Small intestine (tissue), 16 donors: ENCODE measurements around the gene KIAA1958. TPM values are rescaled to one million over a fixed set of nuclear protein-coding genes. Genes with fewer than 3 reads are reported as not detected.

ENCODE experiments used
- DNase-seq, 2 donors: peaks; one replicate each; pipeline versions ENCODE4 v3.0.0 to v3.0.0-alpha.2; 2013
- FAIRE-seq: peaks from 2 replicates; lab custom pipeline; 2012; peaks lifted over from hg19 to GRCh38; lab: Jason Lieb, UNC
- H3K27ac ChIP-seq, 3 donors: one replicate each; pipeline ENCODE4 v1.5.1; 2013; ENCODE audit warnings: low read length in 2 of 3, mild to moderate bottlenecking in 2 of 3, control low read depth in 1 of 3, inconsistent platforms in 1 of 3, low read depth in 1 of 3, moderate library complexity in 1 of 3
- H3K27me3 ChIP-seq, 3 donors: one replicate each; pipeline ENCODE4 v1.6.1; 2013; ENCODE audit warnings: low read length in 3 of 3, inconsistent platforms in 1 of 3; ENCODE audit not compliant: control insufficient read depth in 3 of 3, insufficient read depth in 3 of 3
- H3K36me3 ChIP-seq, 3 donors: one replicate each; pipeline ENCODE4 v1.6.1; 2013; ENCODE audit warnings: low read length in 3 of 3, inconsistent platforms in 1 of 3, low read depth in 1 of 3, mild to moderate bottlenecking in 1 of 3, moderate library complexity in 1 of 3; ENCODE audit not compliant: control insufficient read depth in 3 of 3, insufficient read depth in 2 of 3
- H3K4me1 ChIP-seq, 3 donors: one replicate each; pipeline ENCODE4 v1.6.1; 2013; ENCODE audit warnings: low read length in 2 of 3, inconsistent platforms in 1 of 3, low read depth in 1 of 3, mild to moderate bottlenecking in 1 of 3, moderate library complexity in 1 of 3; ENCODE audit not compliant: control insufficient read depth in 3 of 3, insufficient read depth in 2 of 3
- H3K4me3 ChIP-seq, 3 donors: one replicate each; pipeline ENCODE4 v1.5.1; 2013; ENCODE audit warnings: low read length in 3 of 3, control low read depth in 1 of 3, inconsistent platforms in 1 of 3, low read depth in 1 of 3, mild to moderate bottlenecking in 1 of 3, moderate library complexity in 1 of 3
- H3K9me3 ChIP-seq, 2 donors: one replicate each; pipeline ENCODE4 v1.6.1; 2013; ENCODE audit warnings: low read depth in 1 of 2, low read length in 1 of 2; ENCODE audit not compliant: control insufficient read depth in 2 of 2, insufficient read depth in 1 of 2
- whole genome bisulfite sequencing, 3 donors: extraction: QIAGEN DNeasy Blood & Tissue Kit; methylation state at CpG; one replicate each; pipeline ENCODE4 v1.1.7; 2013; 5-methylcytosine and 5-hydroxymethylcytosine counted together
- long read RNA-seq, 10 donors: transcript quantifications; one replicate each; lab custom pipeline, GENCODE V29; 2026
- polyA plus RNA-seq, 4 donors: library from polyadenylated mRNA; stranded (reverse) in 3 of 4; unstranded in 1 of 4; fragments of 200-250 nt in 3 of 4; fragments of 120-200 nt in 1 of 4; gene quantifications; one replicate each; pipeline versions ENCODE4 v1.2.1 to v1.2.3, GENCODE V29; 2013
- donor health status: healthy with polysubstance abuse.
- donor health status: control.
- donor health status: control.
- donor health status: Bipolar disorder and iron deficiency.
- donor health status: healthy.

The KIAA1958 gene, protein sequence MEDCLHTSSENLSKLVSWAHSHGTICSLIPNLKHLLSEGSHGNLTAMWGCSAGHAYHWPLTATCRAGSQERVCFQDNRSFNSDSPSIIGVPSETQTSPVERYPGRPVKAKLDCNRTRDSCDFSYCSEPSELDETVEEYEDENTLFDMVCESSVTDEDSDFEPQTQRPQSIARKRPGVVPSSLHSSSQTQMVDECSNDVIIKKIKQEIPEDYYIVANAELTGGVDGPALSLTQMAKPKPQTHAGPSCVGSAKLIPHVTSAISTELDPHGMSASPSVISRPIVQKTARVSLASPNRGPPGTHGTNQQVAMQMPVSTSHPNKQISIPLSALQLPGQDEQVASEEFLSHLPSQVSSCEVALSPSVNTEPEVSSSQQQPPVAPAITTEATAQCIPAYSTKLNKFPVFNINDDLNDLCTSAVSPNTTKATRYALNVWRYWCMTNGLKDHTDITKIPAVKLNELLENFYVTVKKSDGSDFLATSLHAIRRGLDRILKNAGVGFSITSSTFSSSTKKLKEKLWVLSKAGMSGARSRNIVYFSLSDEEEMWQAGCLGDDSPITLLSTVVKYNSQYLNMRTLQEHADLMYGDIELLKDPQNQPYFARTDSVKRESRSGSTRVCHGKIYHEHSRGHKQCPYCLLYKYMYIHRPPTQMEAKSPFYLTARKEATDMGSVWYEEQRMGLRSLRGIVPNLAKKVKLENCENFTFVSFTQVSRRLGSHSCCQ
- 1 to 10 TPM in 2 of 4 donors, under 1 TPM in 2; 0.54 to 9.8 (median 1.1) TPM for polyA plus RNA-seq
- long read RNA-seq, donor 1, full-length matches to known transcripts = 3 of 3 reads
- long read RNA-seq, donor 1, partial matches to known transcripts = 0 of 3 reads
- long read RNA-seq, donor 1, other reads (novel, unspliced or antisense) = 0 of 3 reads
- long read RNA-seq, donor 2, full-length matches to known transcripts = 1 of 1 reads
- long read RNA-seq, donor 2, partial matches to known transcripts = 0 of 1 reads
- long read RNA-seq, donor 2, other reads (novel, unspliced or antisense) = 0 of 1 reads
- long read RNA-seq, donor 3 = 0 reads
- long read RNA-seq, donor 4 = 0 reads
- long read RNA-seq, donor 5 = 0 reads
- long read RNA-seq, donor 6, full-length matches to known transcripts = 3 of 3 reads
- long read RNA-seq, donor 6, partial matches to known transcripts = 0 of 3 reads
- long read RNA-seq, donor 6, other reads (novel, unspliced or antisense) = 0 of 3 reads
- long read RNA-seq, donor 7 = 0 reads
- long read RNA-seq, donor 8 = 0 reads
- long read RNA-seq, donor 9 = 0 reads
- long read RNA-seq, donor 10, partial matches to known transcripts = 0 of 1 reads
- long read RNA-seq, donor 10, other reads (novel, unspliced or antisense) = 0 of 1 reads

DNA sequence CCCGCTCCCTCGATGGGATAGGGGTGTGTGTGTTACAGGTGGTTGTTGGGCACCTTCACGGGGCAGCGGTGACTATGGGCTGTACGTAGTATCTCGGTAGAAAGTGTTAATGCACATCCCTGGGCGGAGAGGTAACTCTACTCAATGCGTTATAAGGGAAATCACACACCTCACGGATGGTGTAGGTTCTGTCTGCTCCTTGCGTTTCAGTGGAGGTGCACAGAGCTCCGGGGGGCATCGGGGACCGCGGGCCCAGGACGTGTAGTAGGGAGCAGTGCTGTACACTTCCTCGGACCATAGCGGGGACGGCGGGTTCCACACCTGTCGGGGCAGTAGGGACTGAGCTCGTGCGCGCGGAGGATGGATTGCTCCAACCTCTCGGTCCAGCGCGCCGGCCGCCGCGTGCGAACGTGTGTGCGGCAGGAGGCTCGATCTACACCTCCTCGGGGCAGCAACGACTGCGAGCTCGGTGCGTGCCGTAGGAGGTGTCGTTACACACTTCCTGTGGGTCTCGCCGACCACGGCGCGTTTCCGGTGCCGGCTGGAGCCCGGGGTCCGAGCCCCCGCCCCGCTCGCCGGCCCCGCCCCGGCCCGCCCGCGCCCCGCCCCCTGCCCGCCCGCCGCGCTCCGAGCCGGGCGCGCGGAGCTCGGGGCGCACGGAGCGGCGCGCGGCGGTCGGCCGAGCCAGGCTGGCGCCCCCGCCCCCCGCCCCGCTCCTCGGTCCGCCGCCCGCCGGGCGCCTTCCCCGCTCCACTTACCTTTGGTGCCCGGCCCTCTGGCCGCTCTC lies at the start of gene KIAA1958:
TSS of gene KIAA1958 (plus strand) at position 607 of the 787 bp plus-strand sequence. CDS start 87,254 bp downstream, outside the sequence.
- Histone ChIP-seq H3K4me1 (peaks cover 0 to 26% (median 2%) of the 10 kb centered on the region in 3 donors), H3K9me3 (no peaks in the 10 kb centered on the region), H3K4me3 (peak within 1 kb of the TSS; percentile 97 to 100 (median 98)), H3K36me3 (peaks cover 0 to 4% (median 0%) of the 10 kb centered on the region in 3 donors), H3K27me3 (no peaks in the 10 kb centered on the region), H3K27ac (peak within 1 kb of the TSS; percentile 68 to 88 (median 82))
- WGBS, 3 donors = 1 to 2% (median 1%) methylated on average over 40 to 93 of the region's 93 CpGs
- no peak for FAIRE-seq
- peak; percentile 84 to 91 for DNase-seq

DNA sequence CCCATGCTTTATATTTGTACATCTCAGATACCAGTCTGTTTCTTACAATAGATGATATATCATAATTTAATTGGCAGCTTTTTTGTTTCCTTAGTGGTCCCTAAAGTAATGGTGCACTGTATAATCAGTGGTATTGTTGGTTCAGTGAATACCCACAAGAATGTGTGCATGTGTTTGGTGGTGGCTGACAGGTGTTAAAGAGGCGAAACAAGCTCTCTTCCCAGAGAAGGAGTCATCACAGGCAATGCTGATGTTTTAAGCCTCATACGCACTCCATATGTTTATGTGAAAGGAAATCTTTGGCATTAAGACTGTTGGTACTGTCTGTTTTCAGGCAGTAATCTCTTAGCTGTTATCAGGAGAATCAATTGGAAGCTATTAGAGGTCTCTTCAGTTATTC lies 49.2 kb upstream of the KIAA1958 start:
- WGBS, 3 donors = 93 to 97% (median 96%) methylated on average over 2 of the region's 2 CpGs
- Histone ChIP-seq H3K9me3 (no peaks in the 10 kb centered on the region), H3K4me1 (peaks cover 0 to 2% (median 0%) of the 10 kb centered on the region in 3 donors), H3K27ac (no peak overlapping the region), H3K4me3 (no peak overlapping the region), H3K36me3 (peaks cover 0 to 12% (median 0%) of the 10 kb centered on the region in 3 donors), H3K27me3 (no peaks in the 10 kb centered on the region)
- DNase-seq (no peak), FAIRE-seq (no peak)

DNA sequence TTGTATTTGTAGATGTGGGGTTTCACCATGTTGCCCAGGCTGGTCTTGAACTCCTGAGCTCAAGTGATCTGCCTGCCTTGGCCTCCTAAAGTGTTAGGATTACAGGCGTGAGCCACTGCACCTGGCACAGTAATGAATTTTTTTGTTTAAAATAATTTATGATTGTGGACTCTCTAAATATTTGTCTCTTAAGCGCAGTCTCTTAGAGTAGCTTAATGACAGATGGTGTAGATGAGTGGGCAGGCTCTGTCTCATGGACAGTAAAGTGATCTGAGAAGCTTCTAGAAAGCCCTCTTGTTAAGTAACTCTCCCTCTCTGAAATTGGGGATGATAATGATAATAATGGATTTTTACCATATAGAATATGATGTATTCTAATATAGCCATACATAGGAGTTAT lies 47.5 kb upstream of the KIAA1958 start:
- no peak overlapping the region for H3K4me3 ChIP-seq
- no peaks in the 10 kb centered on the region for H3K9me3 ChIP-seq
- H3K4me1 ChIP-seq = peaks cover 0 to 2% (median 0%) of the 10 kb centered on the region in 3 donors
- no peak for FAIRE-seq
- no peak overlapping the region for H3K27ac ChIP-seq
- H3K36me3 ChIP-seq = peaks cover 0 to 10% (median 0%) of the 10 kb centered on the region in 3 donors
- H3K27me3 ChIP-seq = no peaks in the 10 kb centered on the region
- WGBS, 3 donors = 80 to 93% (median 84%) methylated on average over 2 of the region's 2 CpGs
- DNase-seq = peak in 1 of 2 donors; percentile 5

DNA sequence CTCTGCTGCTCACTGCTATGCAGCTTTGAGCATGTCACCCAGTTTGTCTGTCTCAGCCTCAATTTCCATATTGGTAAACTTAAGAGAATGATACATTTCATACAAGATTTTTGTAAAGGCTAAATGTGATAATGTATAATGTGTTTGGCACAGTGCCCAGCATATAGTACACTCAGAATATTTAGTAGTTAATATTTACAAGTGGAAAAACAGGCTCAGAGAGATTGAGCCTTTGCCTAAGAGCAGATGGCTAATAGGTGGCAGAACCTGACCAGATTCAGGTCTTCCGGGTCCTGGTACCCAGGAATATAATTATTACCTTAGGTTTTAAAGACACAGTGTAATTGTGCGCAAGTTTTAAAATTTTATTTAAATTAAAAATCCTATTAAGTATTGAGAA lies 46.8 kb upstream of the KIAA1958 start:
- Histone ChIP-seq H3K36me3 (peaks cover 0 to 10% (median 0%) of the 10 kb centered on the region in 3 donors), H3K4me1 (peaks cover 0 to 2% (median 0%) of the 10 kb centered on the region in 3 donors), H3K27me3 (no peaks in the 10 kb centered on the region), H3K9me3 (no peaks in the 10 kb centered on the region), H3K4me3 (no peak overlapping the region), H3K27ac (no peak overlapping the region)
- DNase-seq = peak; percentile 50 to 63
- 34 to 73% (median 37%) methylated on average over 2 of the region's 2 CpGs for WGBS, 3 donors
- FAIRE-seq = no peak

DNA sequence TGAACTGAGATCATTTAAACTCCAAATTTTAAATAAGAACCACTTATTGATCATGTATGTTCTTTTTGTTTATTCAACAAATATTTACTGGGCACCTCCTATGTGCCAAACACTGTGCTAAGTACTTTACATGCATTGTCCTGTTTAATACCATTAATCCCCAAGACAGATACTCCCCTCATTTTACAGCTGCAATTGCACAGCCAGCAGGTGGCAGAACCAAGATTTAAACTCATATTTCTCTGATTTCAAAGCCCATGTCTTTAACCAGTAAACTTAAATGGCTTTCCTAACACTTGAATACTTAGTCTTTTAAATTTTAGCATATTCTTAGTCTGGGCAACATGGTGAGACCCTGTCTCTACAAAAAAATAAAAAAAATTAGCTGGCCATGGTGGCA lies 43.4 kb upstream of the KIAA1958 start:
- Histone ChIP-seq H3K27ac (no peak overlapping the region), H3K9me3 (no peaks in the 10 kb centered on the region), H3K36me3 (peaks cover 2 to 14% (median 3%) of the 10 kb centered on the region in 3 donors), H3K4me3 (no peak overlapping the region), H3K27me3 (no peaks in the 10 kb centered on the region), H3K4me1 (peaks cover 0 to 2% (median 0%) of the 10 kb centered on the region in 3 donors)
- peak; percentile 19 to 38 for DNase-seq
- no peak for FAIRE-seq

DNA sequence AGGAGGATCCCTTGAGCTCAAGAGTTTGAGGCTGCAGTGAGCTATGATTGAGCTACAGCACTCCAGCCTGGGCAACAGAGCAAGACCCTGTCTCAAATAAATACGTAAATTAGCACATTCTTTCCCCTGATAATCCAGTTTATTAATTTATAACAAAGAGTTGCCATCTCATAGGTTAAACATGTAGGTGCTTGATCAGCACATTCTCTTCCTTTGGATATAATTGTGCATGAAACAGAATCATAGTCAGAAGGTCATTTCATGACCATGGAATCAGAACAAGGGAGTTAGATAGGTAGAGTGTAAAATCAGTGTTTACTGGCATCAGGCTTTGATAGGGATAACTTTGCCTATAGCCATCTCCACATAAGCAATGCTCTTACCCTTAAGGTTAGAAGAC lies 43.0 kb upstream of the KIAA1958 start:
- H3K27me3 ChIP-seq = no peaks in the 10 kb centered on the region
- DNase-seq (no peak), FAIRE-seq (no peak)
- H3K9me3 ChIP-seq = no peaks in the 10 kb centered on the region
- no peak overlapping the region for H3K4me3 ChIP-seq
- WGBS, 3 donors = 81 to 89% (median 85%) methylated on average over 1 of the region's 1 CpG
- H3K4me1 ChIP-seq = peaks cover 0 to 2% (median 0%) of the 10 kb centered on the region in 3 donors
- H3K36me3 ChIP-seq = peaks cover 2 to 14% (median 3%) of the 10 kb centered on the region in 3 donors
- H3K27ac ChIP-seq = no peak overlapping the region

DNA sequence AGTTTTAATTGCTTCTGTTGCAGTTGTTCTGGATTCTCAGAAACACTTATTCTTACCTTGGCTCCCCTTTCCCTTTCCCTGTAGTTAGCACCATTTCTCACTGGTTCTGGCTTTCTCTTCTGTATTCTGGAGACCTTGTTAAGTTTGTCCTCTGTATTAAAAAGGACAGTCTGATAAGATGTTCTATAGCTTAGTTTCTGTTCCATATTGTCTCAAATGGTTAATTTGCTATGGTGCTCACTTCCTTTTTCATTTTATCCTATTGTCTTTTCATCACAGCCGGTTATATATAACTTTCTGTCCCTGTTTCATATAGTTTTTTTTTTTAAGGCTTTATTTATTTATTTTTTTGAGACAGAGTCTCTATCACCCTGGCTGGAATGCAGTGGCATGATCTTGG lies 41.4 kb upstream of the KIAA1958 start:
- no peak for FAIRE-seq
- 36 to 78% (median 60%) methylated on average over 1 of the region's 1 CpG for WGBS, 3 donors

More for the DNA sequence above, 41.4 kb upstream of the KIAA1958 start:
- no peak for DNase-seq
- Histone ChIP-seq H3K4me3 (no peak overlapping the region), H3K27ac (no peak overlapping the region), H3K4me1 (peaks cover 0 to 2% (median 0%) of the 10 kb centered on the region in 3 donors), H3K27me3 (no peaks in the 10 kb centered on the region), H3K36me3 (peaks cover 2 to 16% (median 3%) of the 10 kb centered on the region in 3 donors), H3K9me3 (no peaks in the 10 kb centered on the region)
